ENCODE data around the gene CUEDC1. TPM values are rescaled to one million over a fixed set of nuclear protein-coding genes. Genes with fewer than 3 reads are reported as not detected.

CUEDC1 gene
- total RNA-seq, 4 donors from 2014 or later, result 31.2 to 43.9 (median 34.3) TPM

DNA sequence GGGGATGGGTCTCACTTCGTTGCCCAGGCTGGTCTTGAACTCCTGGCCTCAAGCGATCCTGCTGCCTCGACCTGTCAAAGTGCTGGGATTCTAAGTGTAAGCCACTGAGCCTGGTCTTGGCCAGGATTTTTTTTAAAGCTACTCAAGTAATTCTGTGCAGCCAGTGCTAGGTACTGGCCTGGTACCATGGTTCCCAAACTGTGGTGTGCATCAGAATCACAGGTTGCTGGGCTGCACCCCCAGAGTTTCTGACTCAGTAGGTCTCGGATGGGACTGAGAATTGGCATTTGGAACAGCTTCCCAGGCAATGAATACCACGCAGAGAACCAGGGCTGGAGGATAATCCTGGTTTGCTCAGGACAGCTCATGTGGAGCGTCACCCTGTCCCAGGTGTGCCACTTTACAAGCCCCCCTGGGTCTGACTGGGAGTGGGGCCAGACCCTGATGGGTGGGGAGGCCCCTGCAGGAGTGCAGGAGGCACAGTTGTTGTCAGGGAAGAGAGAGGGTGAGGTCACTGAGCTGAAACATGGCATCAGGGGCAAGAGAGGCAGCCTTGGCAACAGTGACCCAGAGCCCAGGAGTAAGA lies 94.7 kb downstream of the CUEDC1 start:
- intact Hi-C loops (cut with DNase I; ENCODE audit: low total_unique reads), result no loop called here
- in situ Hi-C loops (cut with MboI; ENCODE audit: low sequenced_read_pairs in 4 of 4), result no loop called here
- ATAC-seq, result no peak
- TF ChIP-seq POLR2A (IDR thresholded peaks at IDR 0.05), result no peak
- TF ChIP-seq, protein P1, sequence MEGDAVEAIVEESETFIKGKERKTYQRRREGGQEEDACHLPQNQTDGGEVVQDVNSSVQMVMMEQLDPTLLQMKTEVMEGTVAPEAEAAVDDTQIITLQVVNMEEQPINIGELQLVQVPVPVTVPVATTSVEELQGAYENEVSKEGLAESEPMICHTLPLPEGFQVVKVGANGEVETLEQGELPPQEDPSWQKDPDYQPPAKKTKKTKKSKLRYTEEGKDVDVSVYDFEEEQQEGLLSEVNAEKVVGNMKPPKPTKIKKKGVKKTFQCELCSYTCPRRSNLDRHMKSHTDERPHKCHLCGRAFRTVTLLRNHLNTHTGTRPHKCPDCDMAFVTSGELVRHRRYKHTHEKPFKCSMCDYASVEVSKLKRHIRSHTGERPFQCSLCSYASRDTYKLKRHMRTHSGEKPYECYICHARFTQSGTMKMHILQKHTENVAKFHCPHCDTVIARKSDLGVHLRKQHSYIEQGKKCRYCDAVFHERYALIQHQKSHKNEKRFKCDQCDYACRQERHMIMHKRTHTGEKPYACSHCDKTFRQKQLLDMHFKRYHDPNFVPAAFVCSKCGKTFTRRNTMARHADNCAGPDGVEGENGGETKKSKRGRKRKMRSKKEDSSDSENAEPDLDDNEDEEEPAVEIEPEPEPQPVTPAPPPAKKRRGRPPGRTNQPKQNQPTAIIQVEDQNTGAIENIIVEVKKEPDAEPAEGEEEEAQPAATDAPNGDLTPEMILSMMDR (IDR thresholded peaks at IDR 0.05 in 4 of 5, conservative IDR thresholded peaks at IDR 0.05 in 1 of 5), result no peak
- H3K27ac ChIP-seq, result peak overlapping the region; percentile 85 to 94 (median 90)
- H3K36me3 ChIP-seq, result peaks cover 0 to 6% of the 10 kb centered on the region in 2 donors
- H3K4me1 ChIP-seq, result peaks cover 30 to 39% of the 10 kb centered on the region in 2 donors
- no peaks in the 10 kb centered on the region for H3K27me3 ChIP-seq
- H3K4me3 ChIP-seq, result no peak overlapping the region
- no peaks in the 10 kb centered on the region for H3K9me3 ChIP-seq
- DNase-seq, result no peak

DNA sequence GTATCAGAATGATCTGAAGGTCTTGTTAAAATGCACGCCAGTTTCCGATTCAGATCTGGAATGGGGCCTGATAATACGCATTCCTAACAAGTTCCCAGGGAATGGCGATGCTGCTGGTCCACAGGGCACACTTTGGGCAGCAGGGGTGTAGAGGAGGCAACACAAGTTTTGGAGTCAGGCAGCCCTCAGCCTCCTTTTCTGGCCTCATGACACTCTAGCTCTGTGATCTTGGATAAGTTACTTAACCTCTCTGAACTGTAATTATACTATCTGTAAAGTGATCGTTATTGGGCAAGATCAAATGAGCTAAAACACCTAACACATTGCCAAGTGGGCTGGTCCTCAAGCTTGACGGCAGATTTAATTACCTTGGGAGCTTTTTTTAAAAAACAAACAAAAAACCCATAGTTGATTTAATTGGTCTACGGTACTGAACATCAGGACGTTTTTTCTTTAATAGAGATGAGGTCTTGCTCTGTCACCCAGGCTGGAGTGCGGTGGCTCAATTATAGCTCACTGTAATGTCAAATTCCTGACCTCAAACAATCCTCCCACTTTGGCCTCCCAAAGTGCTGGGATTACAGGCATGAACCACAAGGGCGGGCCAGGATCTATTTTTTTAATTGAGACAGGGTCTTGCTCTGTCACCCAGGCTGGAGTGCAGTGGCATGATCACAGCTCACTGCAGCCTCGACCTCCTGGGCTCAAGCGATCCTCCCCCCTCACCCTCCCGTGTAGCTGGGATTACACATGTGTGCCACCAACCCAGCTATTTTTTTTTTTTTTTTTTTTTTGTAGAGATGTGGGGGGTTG lies 95.4 kb downstream of the CUEDC1 start:
- peaks cover 30 to 39% of the 10 kb centered on the region in 2 donors for H3K4me1 ChIP-seq
- no peak for TF ChIP-seq POLR2A (IDR thresholded peaks at IDR 0.05)
- H3K36me3 ChIP-seq, result no peaks in the 10 kb centered on the region
- peak overlapping the region; percentile 85 to 94 (median 90) for H3K27ac ChIP-seq
- no peaks in the 10 kb centered on the region for H3K9me3 ChIP-seq
- H3K4me3 ChIP-seq, result no peak overlapping the region
- in situ Hi-C loops (cut with MboI; ENCODE audit: low sequenced_read_pairs in 4 of 4), result loop anchor here (5.0 to 10.0 kb wide), 3 partner anchors 137 to 257 kb away; no protein-coding TSS in a partner anchor
- intact Hi-C loops (cut with DNase I; ENCODE audit: low total_unique reads), result no loop called here
- DNase-seq (no peak), ATAC-seq (no peak)
- H3K27me3 ChIP-seq, result no peaks in the 10 kb centered on the region

DNA sequence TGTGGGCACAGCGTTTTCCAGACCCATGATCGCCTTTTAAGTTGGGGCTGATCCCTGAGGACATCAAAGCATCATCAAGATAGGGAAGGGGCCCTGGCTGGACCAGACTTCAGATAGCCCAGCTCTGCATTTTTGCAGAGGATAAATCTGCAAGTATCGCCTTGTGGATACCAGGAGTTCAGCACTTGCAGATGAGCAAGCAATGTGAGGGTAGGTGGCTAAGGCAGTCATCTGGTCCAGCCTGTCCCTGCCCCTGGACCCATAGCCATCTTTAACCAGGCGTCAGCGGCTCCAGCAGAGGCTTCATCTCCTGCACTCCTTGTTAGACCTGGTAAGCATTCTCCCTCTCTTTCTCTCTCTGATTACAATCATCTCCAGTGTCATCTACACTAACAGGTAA lies 96.4 kb downstream of the CUEDC1 start:
- Histone ChIP-seq H3K4me1 (peaks cover 32 to 43% of the 10 kb centered on the region in 2 donors), H3K27me3 (no peaks in the 10 kb centered on the region), H3K9me3 (no peaks in the 10 kb centered on the region), H3K27ac (no peak overlapping the region), H3K36me3 (no peaks in the 10 kb centered on the region), H3K4me3 (no peak overlapping the region)
- DNase-seq, result no peak
- no peak for ATAC-seq
- intact Hi-C loops (cut with DNase I; ENCODE audit: low total_unique reads) (loop anchor here (1.0 kb wide), 3 partner anchors 136 to 254 kb away; no protein-coding TSS in a partner anchor), in situ Hi-C loops (cut with MboI; ENCODE audit: low sequenced_read_pairs in 4 of 4) (loop anchor here (5.0 to 10.0 kb wide), 3 partner anchors 138 to 258 kb away; no protein-coding TSS in a partner anchor)
- TF ChIP-seq, protein P1 (IDR thresholded peaks at IDR 0.05 in 4 of 5, conservative IDR thresholded peaks at IDR 0.05 in 1 of 5), result no peak
- TF ChIP-seq POLR2A (IDR thresholded peaks at IDR 0.05), result no peak

DNA sequence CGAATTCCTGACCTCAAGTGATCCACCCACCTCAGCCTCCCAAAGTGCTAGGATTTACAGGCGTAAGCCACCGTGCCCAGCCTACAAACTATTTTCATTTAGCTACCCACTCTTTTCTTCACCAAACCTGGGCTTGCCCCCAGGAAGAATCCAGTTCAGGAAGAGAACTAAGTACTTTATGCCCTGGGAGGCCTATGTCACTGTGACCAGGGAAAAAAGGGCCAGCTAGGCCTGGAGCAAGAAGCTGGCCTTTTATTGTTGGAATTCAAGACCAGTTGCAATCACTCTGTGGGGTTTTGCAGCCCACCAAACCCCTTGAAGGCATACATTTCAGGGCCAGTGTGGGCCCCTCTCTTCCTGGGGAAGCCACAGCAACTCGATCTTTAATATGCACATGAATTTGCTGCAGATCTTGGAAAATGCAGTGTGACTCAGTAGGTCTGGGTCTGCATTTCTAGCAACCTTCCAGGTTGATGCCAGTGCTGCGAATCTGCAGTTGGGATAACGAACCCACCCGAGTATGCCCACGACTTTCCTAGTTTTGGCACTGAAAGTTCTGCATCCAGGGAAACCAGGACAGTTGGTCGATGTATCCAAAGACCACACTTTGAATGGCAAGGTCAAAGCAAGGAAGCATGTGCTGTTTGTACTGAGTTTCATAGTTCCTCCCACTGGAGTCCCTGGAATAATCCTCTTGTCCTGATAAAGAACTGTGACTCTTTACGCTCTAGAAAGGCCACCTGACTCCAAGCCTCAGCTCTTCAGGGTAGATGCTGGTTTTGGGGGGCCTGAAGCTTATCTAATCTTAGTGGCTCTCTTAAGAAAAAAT lies 98.2 kb downstream of the CUEDC1 start:
- ATAC-seq (no peak), DNase-seq (no peak)
- peaks cover 38 to 43% of the 10 kb centered on the region in 2 donors for H3K4me1 ChIP-seq
- no peaks in the 10 kb centered on the region for H3K36me3 ChIP-seq
- no peak overlapping the region for H3K4me3 ChIP-seq
- intact Hi-C loops (cut with DNase I; ENCODE audit: low total_unique reads) (no loop called here), in situ Hi-C loops (cut with MboI; ENCODE audit: low sequenced_read_pairs in 4 of 4) (loop anchor here (5.0 to 10.0 kb wide), 3 partner anchors 140 to 260 kb away; no protein-coding TSS in a partner anchor)
- TF ChIP-seq POLR2A (IDR thresholded peaks at IDR 0.05), result no peak
- TF ChIP-seq, protein P1 (IDR thresholded peaks at IDR 0.05 in 4 of 5, conservative IDR thresholded peaks at IDR 0.05 in 1 of 5), result no peak
- no peaks in the 10 kb centered on the region for H3K9me3 ChIP-seq
- peak overlapping the region; percentile 91 to 98 (median 96) for H3K27ac ChIP-seq
- H3K27me3 ChIP-seq, result no peaks in the 10 kb centered on the region
